Aorta (tissue), 5 donors: ENCODE results near the gene ZFHX3. TPM values are rescaled to one million over a fixed set of nuclear protein-coding genes. Genes with fewer than 3 reads are reported as not detected.

Experiments used
- ATAC-seq: fragments of 200-7000 bp; cut with Tn5 transposase; one replicate; pipeline ENCODE4 v1.9.1; 2022; ENCODE audit warnings: moderate library complexity; ENCODE audit not compliant: low FRiP score
- DNase-seq, 2 donors: peaks; one replicate each; pipeline ENCODE4 v3.0.0-alpha.2; 2020
- H3K27ac ChIP-seq, 2 donors: one replicate each; pipeline ENCODE4 v1.5.1; 2013; ENCODE audit warnings: low read length in 2 of 2, mild to moderate bottlenecking in 2 of 2, moderate library complexity in 2 of 2, control low read depth in 1 of 2, inconsistent platforms in 1 of 2, low read depth in 1 of 2
- H3K27me3 ChIP-seq, 2 donors: one replicate each; pipeline ENCODE4 v1.6.1; 2013; ENCODE audit warnings: control low read depth in 1 of 2, low read length in 1 of 2, mild to moderate bottlenecking in 1 of 2, moderate library complexity in 1 of 2; ENCODE audit not compliant: insufficient read depth in 2 of 2, control insufficient read depth in 1 of 2
- H3K36me3 ChIP-seq, 2 donors: one replicate each; pipeline ENCODE4 v1.6.1; 2013; ENCODE audit warnings: control low read depth in 1 of 2, low read length in 1 of 2, mild to moderate bottlenecking in 1 of 2; ENCODE audit not compliant: insufficient read depth in 2 of 2, control insufficient read depth in 1 of 2
- H3K4me1 ChIP-seq, 2 donors: one replicate each; pipeline ENCODE4 v1.6.1; 2013; ENCODE audit warnings: low read length in 2 of 2, control low read depth in 1 of 2, mild to moderate bottlenecking in 1 of 2, moderate library complexity in 1 of 2; ENCODE audit not compliant: insufficient read depth in 2 of 2, control insufficient read depth in 1 of 2
- H3K4me3 ChIP-seq, 2 donors: one replicate each; pipeline ENCODE4 v1.5.1; 2013; ENCODE audit warnings: low read length in 2 of 2, control low read depth in 1 of 2, mild to moderate bottlenecking in 1 of 2
- H3K9me3 ChIP-seq: one replicate; pipeline ENCODE4 v1.6.1; 2013; ENCODE audit warnings: mild to moderate bottlenecking, low read length; ENCODE audit not compliant: control insufficient read depth
- WGBS, 2 donors: extraction: QIAGEN DNeasy Blood & Tissue Kit; methylation state at CpG; one replicate each; pipeline ENCODE4 v1.1.7; 2013; 5-methylcytosine and 5-hydroxymethylcytosine counted together
- intact Hi-C, 2 donors: fragments of 100-400 bp; cut with DNase I; formaldehyde crosslinking; loops; one replicate each; pipeline versions ENCODE4 v1.14.2 to v1.15.0; 2022
- polyA plus RNA-seq, 2 donors: library from polyadenylated mRNA; stranded (reverse); fragments of 200-250 nt; gene quantifications; one replicate each; pipeline ENCODE4 v1.2.3, GENCODE V29; 2013
- total RNA-seq, 2 donors: library from RNA; stranded (reverse); fragmentation: NEBNext Ultra II Directional; extraction: Animal tissue kit (Norgen Biotek cat#: 25700); gene quantifications; one replicate each; pipeline ENCODE4 v1.2.1, GENCODE V29; 2021
- donor health status: healthy with polysubstance abuse.
- donor health status: Bipolar disorder and iron deficiency.
- donor health status: DM: no; HTN: no; CAD: no.
- donor health status: DM: no; HTN: no; CAD: no.
- donor health status: DM: yes; HTN: yes; CAD: no.

The ZFHX3 gene
- total and polyA plus RNA-seq, 4 donors, result 4.3 to 96.9 (median 37.7) TPM

DNA sequence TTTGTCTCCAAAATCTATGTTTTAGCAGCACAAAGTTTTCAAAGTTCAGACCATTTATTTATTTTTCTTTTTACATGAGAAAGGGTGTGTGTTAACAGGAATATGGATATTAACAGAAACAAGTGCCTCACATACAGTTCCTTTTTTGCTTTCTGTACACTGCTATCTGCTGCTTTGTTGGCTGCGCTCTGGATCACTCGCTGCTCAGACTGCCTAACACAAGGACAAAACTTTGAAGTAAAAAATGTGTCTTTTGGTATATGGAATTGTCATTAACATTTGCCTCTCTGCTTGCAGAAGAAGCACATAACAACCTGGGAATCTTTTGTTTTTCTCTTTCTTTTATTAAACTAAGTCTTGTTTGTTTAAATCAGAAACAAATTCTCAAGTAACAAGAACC lies 262.8 kb downstream of the ZFHX3 start:
- intact Hi-C loops, result loop anchor here in 1 of 2 donors (5.0 kb wide), 2 partner anchors 62 to 277 kb away; no protein-coding TSS in a partner anchor

DNA sequence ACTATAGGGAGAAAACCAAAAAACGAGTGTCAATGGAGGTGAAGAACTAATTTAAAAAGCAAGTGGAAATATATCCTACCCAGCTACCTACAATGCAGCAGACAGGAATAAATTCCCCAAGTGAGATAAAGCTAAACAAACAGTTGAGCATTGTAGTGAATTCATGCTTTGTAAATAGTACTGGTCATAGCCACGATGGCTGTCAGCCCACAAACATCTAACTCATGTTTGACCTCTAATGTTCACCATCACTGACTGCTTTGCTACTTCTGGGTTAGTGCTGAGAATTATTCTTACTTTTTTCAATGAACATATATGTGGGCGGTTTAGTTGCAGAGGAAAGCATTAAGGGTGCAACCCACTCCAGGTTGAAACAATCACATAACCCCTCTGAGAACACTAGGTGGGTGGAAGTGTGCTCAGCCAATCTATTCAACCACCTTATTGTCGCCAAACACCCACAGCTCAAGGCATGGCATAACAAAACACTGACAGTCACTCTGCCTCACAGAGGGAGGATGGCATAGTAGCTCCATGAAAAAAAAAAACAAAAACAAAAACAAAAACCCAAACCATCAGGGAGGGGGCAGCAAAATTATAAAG lies 264.1 kb downstream of the ZFHX3 start:
- Histone ChIP-seq H3K27ac (peak overlapping the region in 1 of 2 donors; percentile 31), H3K36me3 (no peaks in the 10 kb centered on the region), H3K4me3 (no peak overlapping the region), H3K4me1 (peaks cover 0 to 4% of the 10 kb centered on the region in 2 donors), H3K9me3 (no peaks in the 10 kb centered on the region), H3K27me3 (no peaks in the 10 kb centered on the region)
- intact Hi-C loops, result no loop called here
- WGBS, 2 donors, result 65 to 69% methylated on average over 4 of the region's 4 CpGs
- DNase-seq (no peak), ATAC-seq (no peak)

More for the DNA sequence above, 262.8 kb downstream of the ZFHX3 start:
- H3K9me3 ChIP-seq, result no peaks in the 10 kb centered on the region
- no peak overlapping the region for H3K27ac ChIP-seq
- 7 to 12% methylated on average over 2 of the region's 2 CpGs for WGBS, 2 donors
- ATAC-seq (no peak), DNase-seq (no peak)
- H3K4me1 ChIP-seq, result peaks cover 0 to 4% of the 10 kb centered on the region in 2 donors
- no peaks in the 10 kb centered on the region for H3K36me3 ChIP-seq
- peak overlapping the region in 1 of 2 donors; percentile 24 for H3K4me3 ChIP-seq
- H3K27me3 ChIP-seq, result no peaks in the 10 kb centered on the region

DNA sequence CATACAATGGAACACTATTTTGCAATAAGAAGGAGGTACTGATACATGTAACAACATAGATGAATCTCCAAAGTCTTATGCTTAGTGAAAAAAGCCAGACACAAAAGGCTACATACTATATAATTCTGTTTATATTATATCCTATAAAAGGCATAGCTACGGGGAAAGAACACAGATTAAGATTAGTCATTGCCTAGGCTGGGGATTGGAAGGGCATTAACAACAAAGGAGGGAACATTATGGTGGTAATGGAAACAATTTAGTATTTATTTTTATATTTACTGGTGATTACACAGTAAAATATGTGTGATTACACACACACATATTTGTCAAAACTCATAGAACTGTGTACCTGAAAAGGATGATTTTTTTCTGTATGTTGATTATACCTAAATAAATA lies 278.1 kb downstream of the ZFHX3 start:
- DNase-seq (no peak), ATAC-seq (no peak)
- intact Hi-C loops, result no loop called here
- no peaks in the 10 kb centered on the region for H3K36me3 ChIP-seq
- 78 to 92% methylated on average over 1 of the region's 1 CpG for WGBS, 2 donors
- H3K9me3 ChIP-seq, result no peaks in the 10 kb centered on the region
- no peaks in the 10 kb centered on the region for H3K4me1 ChIP-seq
- no peak overlapping the region for H3K4me3 ChIP-seq
- no peak overlapping the region for H3K27ac ChIP-seq
- no peaks in the 10 kb centered on the region for H3K27me3 ChIP-seq

DNA sequence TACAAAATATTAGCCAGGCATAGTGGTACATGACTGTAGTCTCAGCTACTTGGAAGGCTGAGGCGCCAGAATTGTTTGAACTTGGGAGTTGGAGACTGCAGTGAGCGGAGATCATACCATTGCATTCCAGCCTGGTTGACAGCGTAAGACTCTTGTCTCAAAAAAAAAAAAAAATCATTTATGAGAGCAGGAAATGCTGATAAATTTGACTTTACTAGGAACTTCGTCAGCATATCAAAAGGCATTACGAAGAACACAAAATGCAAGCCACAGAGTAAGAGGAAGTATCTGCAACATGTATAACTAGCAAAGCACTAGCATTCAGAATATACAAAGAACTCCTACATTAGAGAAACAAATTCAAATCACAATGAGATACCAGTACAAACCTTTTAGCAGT lies 279.3 kb downstream of the ZFHX3 start:
- Histone ChIP-seq H3K27ac (no peak overlapping the region), H3K4me1 (no peaks in the 10 kb centered on the region), H3K36me3 (no peaks in the 10 kb centered on the region), H3K9me3 (no peaks in the 10 kb centered on the region), H3K4me3 (no peak overlapping the region), H3K27me3 (no peaks in the 10 kb centered on the region)
- intact Hi-C loops, result no loop called here
- ATAC-seq (no peak), DNase-seq (no peak)
- 92 to 94% methylated on average over 5 of the region's 5 CpGs for WGBS, 2 donors

DNA sequence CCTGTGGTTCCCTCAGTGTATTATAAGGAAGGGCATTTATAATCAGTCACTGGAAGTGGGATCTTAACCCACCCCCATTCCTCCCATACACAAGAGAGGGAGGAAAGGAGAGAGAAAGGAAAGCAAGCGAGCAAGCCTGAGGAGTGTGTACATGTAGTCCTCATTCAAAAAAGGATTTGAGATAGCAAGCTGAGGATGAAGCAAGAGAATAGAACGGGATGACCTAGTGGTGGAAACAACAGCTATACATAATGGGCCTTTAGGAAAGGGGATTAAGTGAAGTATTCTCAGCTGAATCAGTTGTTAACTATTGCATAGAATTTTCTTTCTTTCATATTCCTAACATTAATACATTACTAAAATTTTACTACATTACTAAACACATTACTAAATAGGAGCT lies 281.4 kb downstream of the ZFHX3 start:
- no peak overlapping the region for H3K27ac ChIP-seq
- H3K27me3 ChIP-seq, result no peaks in the 10 kb centered on the region
- H3K4me3 ChIP-seq, result no peak overlapping the region
- no peaks in the 10 kb centered on the region for H3K36me3 ChIP-seq
- ATAC-seq (no peak), DNase-seq (no peak)
- H3K9me3 ChIP-seq, result no peaks in the 10 kb centered on the region
- WGBS, 2 donors, result 91 to 93% methylated on average over 2 of the region's 2 CpGs
- no peaks in the 10 kb centered on the region for H3K4me1 ChIP-seq
- intact Hi-C loops, result no loop called here

DNA sequence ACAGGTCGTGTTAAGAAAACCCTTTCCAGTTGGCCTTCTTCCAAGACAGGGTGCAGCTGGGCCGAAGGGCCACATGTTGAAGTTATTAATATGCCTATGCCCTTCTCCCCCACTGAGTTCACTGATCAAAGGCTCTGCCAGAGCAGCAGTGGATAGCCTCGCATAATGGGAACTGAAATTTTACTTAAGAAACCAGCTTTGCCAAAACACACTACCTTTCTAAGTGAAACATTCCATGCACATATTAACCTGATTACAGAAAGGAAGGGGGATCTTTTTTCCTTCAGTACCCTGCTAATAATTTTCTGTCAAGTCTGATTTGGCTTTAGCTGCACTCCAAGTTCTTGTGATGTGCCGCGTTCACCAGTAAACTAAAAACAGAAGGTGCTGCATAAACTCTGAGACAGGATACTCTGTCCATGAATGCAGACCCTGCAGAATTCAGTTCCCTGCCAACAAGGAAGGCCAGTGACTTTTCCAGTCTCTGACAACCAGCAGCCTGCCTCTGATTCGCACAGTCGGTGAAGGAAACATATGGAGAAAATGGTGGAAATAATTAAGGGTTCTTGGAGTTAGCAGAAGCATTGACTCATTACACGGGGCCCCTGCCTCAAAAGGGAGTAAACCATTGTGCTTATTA lies 283.8 kb downstream of the ZFHX3 start:
- DNase-seq, result no peak
- no peak for ATAC-seq
- 53 to 61% methylated on average over 8 of the region's 8 CpGs for WGBS, 2 donors
- Histone ChIP-seq H3K4me1 (no peaks in the 10 kb centered on the region), H3K27me3 (no peaks in the 10 kb centered on the region), H3K9me3 (no peaks in the 10 kb centered on the region), H3K27ac (no peak overlapping the region), H3K4me3 (no peak overlapping the region), H3K36me3 (no peaks in the 10 kb centered on the region)
- intact Hi-C loops, result no loop called here

DNA sequence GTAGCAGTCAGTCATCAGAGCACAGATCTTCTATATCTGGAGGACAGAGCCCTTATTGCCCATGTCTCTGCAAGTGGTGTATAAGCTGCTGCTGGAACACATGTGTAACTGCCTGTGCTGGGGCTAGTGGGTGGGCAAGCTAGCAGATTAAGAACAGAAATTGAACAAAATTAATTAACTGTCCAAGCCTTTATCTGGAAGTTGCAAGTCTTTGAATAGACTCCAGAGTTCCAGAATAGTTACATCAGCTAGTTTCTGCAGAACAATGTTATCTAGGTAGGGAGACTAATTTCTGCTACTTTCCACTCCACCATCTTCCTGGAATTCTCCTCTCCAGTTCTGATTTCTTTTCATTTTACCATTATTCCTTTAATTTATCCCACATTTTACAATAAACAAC lies 287.3 kb downstream of the ZFHX3 start:
- Histone ChIP-seq H3K9me3 (no peaks in the 10 kb centered on the region), H3K27me3 (no peaks in the 10 kb centered on the region), H3K4me1 (no peaks in the 10 kb centered on the region), H3K36me3 (no peaks in the 10 kb centered on the region), H3K27ac (no peak overlapping the region), H3K4me3 (no peak overlapping the region)
- ATAC-seq (no peak), DNase-seq (no peak)
- intact Hi-C loops, result no loop called here

DNA sequence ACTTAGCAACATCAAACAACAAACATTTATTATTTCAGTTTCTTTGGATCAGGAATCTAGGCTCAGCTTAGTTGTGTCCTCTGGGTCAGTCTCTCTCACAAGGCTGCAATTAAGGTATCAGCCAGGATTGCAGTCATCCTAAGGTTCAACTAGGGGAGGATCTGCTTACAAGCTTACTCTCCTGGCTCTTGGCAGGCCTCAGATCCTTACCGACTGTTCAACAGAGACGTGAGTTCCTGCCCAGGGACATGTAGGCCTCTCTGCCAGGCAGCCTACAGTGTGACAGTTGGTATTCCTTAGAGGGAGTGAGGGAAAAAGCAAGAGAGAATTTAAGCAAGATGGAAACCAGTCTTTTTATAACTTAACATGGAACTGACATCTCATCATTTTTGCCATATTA lies 294.0 kb downstream of the ZFHX3 start:
- DNase-seq (no peak), ATAC-seq (no peak)
- WGBS, 2 donors, result 49 to 50% methylated on average over 2 of the region's 2 CpGs
- H3K9me3 ChIP-seq, result no peaks in the 10 kb centered on the region
- H3K4me3 ChIP-seq, result no peak overlapping the region
- no peak overlapping the region for H3K27ac ChIP-seq
- no peaks in the 10 kb centered on the region for H3K4me1 ChIP-seq
- no peaks in the 10 kb centered on the region for H3K36me3 ChIP-seq
- intact Hi-C loops, result no loop called here
- H3K27me3 ChIP-seq, result no peaks in the 10 kb centered on the region

DNA sequence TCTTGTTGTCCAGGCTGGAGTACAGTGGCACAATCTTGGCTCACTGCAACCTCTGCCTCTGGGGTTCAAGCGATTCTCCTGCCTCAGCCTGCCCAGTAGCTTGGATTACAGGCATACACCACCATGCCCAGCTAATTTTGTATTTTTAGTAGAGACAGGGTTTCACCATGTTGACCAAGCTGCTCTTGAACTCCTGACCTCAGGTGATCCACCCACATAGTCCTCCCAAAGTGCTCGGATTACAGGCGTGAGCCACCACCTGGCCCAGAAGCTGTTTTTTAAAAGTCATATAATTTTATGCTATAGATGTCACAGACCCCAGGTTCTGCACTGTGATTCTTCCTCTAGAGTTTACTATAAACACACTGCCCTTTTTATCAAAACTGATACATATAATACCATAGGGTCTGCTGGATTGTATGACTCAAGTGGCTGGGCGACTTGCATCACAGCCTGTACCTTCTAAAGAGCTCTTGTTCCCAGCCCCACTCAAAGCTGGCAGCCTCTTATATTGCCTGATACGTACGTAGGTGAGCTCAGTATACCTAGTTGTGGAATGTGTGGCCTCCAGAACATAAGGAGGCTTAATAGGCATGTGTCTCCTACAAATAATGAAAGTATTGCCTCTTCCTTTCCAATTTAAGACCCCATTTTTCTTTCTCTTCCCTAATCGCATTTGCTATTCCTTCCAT lies 295.8 kb downstream of the ZFHX3 start:
- H3K27me3 ChIP-seq, result no peaks in the 10 kb centered on the region
- no peaks in the 10 kb centered on the region for H3K9me3 ChIP-seq
- no peaks in the 10 kb centered on the region for H3K4me1 ChIP-seq
- no peak overlapping the region for H3K4me3 ChIP-seq
- no peaks in the 10 kb centered on the region for H3K36me3 ChIP-seq
- DNase-seq, result no peak
- intact Hi-C loops, result no loop called here
- 98% methylated on average over 7 of the region's 7 CpGs for WGBS, 2 donors
- no peak for ATAC-seq
- no peak overlapping the region for H3K27ac ChIP-seq
